Dendritic cell treated with granulocyte-macrophage colony-stimulating factor and Interleukin-4, amounts not matched to agents 40 ng/mL and 50 ng/mL, for 4 days (primary cell): ENCODE data around the gene SLC37A1.
"Not testable (repeated sequence)": the region's sequence is repeated elsewhere in the genome, so short reads cannot be mapped to it uniquely, and the experiment has no call there.

ENCODE experiments used
- H3K27ac Mint-ChIP-seq: one replicate; pipeline ENCODE4 v1.8.0; 2022; ENCODE audit warnings: mild to moderate bottlenecking, mixed read lengths
- H3K27me3 Mint-ChIP-seq: one replicate; pipeline ENCODE4 v1.8.0; 2022; ENCODE audit warnings: mild to moderate bottlenecking, mixed read lengths
- H3K36me3 Mint-ChIP-seq: one replicate; pipeline ENCODE4 v1.8.0; 2022; ENCODE audit warnings: low read depth, mixed read lengths
- H3K4me1 Mint-ChIP-seq: one replicate; pipeline ENCODE4 v1.8.0; 2022; ENCODE audit warnings: low read depth, mixed read lengths
- H3K4me3 Mint-ChIP-seq: one replicate; pipeline ENCODE4 v1.8.0; 2022; ENCODE audit warnings: mild to moderate bottlenecking, moderate library complexity, mixed read lengths
- H3K9me3 Mint-ChIP-seq: one replicate; pipeline ENCODE4 v1.8.0; 2022; ENCODE audit warnings: mixed read lengths
- intact Hi-C: fragments of 100-400 bp; cut with micrococcal nuclease; formaldehyde crosslinking; loops from one replicate; pipeline ENCODE4 v1.15.0; 2022

The SLC37A1 gene

GRCh38 chr21:42627527-42628289 lies 114.1 kb downstream of the SLC37A1 start:
- no peaks in the 10 kb centered on the region for H3K4me1 Mint-ChIP-seq

GRCh38 chr21:42628466-42629061 lies 114.9 kb downstream of the SLC37A1 start:
- H3K9me3 Mint-ChIP-seq, intact Hi-C loops, H3K4me1 Mint-ChIP-seq, H3K27ac Mint-ChIP-seq, H3K27me3 Mint-ChIP-seq, H3K4me3 Mint-ChIP-seq, H3K36me3 Mint-ChIP-seq: not testable (repeated sequence)

More at GRCh38 chr21:42627527-42628289, 114.1 kb downstream of the SLC37A1 start:
- H3K27me3 Mint-ChIP-seq = peaks cover 8% of the 10 kb centered on the region
- H3K4me3 Mint-ChIP-seq = no peak overlapping the region
- H3K36me3 Mint-ChIP-seq = no peaks in the 10 kb centered on the region
- H3K27ac Mint-ChIP-seq = no peak overlapping the region
- no peaks in the 10 kb centered on the region for H3K9me3 Mint-ChIP-seq
- intact Hi-C loops = no loop called here

- H3K36me3 Mint-ChIP-seq = no peaks in the 10 kb centered on the region
- H3K4me1 Mint-ChIP-seq = no peaks in the 10 kb centered on the region
- H3K27me3 Mint-ChIP-seq = peaks cover 6% of the 10 kb centered on the region
- H3K27ac Mint-ChIP-seq = no peak overlapping the region
- H3K4me3 Mint-ChIP-seq = no peak overlapping the region
- no peaks in the 10 kb centered on the region for H3K9me3 Mint-ChIP-seq
- intact Hi-C loops = no loop called here
Observed at GRCh38 chr21:42629933-42630589, 116.4 kb downstream of the SLC37A1 start.

- no peaks in the 10 kb centered on the region for H3K4me1 Mint-ChIP-seq
Observed at GRCh38 chr21:42630626-42631025, 117.0 kb downstream of the SLC37A1 start.

More at GRCh38 chr21:42630626-42631025, 117.0 kb downstream of the SLC37A1 start:
- Mint-ChIP-seq H3K36me3 (no peaks in the 10 kb centered on the region), H3K4me3 (no peak overlapping the region), H3K27ac (no peak overlapping the region), H3K27me3 (peaks cover 6% of the 10 kb centered on the region), H3K9me3 (no peaks in the 10 kb centered on the region)
- intact Hi-C loops = no loop called here
